ENCODE results near the gene ATP5MC2.

GRCh38 chr12:53677016-53677799 lies 1.3 kb upstream of the ATP5MC2 start:
- no peak for TF ChIP-seq CTCF (conservative IDR thresholded peaks at IDR 0.05 in 1 of 2, IDR thresholded peaks at IDR 0.05 in 1 of 2; ENCODE audit: extremely low read depth in 1 of 2, insufficient read depth in 1 of 2, low read depth in 1 of 2, low read length in 2 of 2)
- no peak for TF ChIP-seq EZH2 (IDR thresholded peaks at IDR 0.05; ENCODE audit: borderline replicate concordance, low read length)

All from mammary epithelial cell (primary cell).